Stimulated activated CD4-positive, alpha-beta T cell treated with anti-CD3 and anti-CD28 coated beads, Interleukin-4, amount 100 ng/mL, for 4 hours (primary cell): ENCODE measurements around the gene ZBTB17.

ENCODE experiments used
- DNase-seq, 2 experiments: peaks; one replicate each; pipeline ENCODE4 v3.0.0-alpha.2; 2020

Gene ZBTB17

DNA sequence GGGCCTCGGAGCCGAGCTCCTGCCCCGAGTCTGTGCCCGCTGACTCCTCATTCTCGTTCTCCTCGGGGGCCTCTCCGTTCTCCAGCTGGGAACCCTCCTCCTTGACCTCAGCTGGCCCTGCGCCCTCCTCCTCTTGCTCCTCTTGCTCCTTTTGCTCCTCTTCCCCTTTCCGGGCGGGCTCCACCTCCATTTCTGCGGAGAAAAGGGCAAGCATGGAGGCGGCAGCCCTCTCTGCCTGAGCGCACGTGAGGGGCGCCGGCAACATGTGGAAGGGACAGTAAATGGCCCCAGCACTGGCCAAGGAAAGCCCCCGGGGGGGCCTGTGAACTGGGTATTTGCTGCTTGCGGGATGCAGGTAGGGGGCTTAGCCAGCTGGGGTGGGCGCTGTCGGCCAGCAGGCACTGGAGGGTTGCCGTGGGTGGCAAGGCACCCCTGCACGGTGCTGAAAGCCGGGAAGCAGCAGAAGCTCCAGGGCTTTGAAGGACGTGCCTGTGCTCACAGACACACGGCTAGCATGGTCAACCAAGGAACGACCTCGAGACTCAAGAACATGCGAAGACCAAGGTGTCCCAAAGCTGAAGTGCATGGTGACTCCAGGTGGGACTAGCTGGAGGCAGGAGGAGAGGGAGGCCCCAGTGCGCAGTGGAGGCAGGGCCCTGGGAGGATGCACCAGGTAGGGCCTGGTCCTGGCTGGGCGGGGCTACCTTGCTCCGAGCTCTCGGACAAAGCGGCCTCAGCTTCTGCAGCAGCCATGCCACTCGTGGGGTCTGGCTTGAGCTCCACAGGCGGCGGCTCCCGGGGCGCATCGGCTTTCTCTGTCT lies 30.7 kb downstream of the ZBTB17 start:
- DNase-seq: no peak

DNA sequence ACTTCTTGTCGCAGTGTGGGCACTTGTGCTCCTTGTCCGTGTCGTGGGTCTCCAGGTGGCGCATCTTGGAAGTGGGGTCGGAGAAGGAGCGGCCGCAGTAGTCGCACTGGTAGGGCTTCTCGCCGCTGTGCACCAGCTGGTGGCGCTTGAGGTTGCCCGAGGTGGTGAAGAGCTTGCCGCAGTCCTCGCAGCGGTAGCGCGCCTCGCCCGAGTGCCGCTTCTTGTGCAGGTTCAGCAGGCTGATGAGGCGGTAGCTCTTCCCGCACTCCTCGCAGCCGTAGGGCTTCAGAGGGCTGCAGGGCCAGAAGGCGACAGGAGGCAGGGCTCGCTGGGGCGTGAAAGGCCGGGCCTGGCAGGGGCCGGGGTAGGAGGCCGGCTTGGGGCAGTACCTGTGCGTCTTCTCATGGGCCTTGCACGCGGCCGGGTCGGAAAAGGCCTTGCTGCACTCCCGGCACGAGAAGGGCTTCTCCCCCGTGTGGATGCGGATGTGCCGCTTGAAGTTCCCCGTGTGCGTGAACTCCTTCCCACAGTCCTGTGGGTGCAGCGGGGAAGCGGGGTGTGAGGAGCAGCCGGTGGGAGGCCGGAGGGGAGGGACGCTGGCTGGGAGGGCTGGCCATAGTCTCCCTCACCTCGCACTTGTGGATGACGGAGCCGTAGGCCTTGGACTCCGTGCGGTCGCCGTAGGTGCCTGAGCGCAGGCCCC lies 31.4 kb downstream of the ZBTB17 start:
- no peak for DNase-seq

DNA sequence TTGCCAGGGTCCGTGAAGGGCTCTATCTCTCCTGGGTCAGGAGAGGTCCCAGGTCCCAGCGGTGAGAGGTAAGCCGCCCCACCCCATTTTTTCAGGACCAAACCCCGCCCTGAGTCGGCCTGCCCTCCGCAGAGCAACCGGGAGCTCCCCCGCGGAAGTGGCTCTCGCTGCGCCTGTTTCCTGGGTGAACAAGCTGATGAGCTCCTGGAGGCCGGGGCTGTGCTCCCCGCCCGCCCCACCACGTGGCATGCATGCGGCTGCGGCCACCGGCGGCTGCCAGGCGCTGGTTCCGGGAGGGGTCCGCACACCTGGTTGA lies 32.0 kb downstream of the ZBTB17 start:
- no peak for DNase-seq

DNA sequence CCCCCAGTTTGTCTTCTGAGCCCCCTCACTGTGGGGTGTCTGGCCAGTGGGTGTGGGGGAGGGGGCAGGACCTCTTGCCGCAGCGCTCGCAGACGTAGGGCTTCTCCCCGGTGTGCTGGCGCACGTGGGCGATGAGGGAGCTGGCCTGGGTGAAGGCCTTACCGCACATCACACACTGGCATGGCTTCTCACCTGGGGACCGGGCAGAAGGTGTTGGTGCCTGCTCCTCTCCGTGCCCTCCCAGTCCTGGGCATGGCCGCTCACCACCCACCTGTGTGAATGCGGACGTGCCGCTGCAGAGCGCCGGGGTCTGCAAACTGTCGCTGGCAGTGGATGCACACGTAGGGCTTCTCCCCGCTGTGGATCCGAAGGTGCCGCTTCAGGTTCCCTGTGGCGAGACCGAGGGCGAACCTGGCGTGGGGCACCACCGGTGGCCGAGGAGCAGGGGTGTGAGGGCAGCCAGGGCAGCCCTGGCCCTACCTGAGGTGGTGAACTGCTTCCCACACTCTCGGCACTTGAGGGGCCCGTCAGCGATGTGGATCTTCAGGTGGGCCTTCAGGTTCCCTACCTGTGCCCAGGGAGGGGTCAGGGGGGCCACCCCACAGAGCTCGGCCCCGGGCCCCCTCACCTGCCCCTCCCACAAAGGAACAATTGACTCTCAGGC lies 32.4 kb downstream of the ZBTB17 start:
- DNase-seq: no peak

DNA sequence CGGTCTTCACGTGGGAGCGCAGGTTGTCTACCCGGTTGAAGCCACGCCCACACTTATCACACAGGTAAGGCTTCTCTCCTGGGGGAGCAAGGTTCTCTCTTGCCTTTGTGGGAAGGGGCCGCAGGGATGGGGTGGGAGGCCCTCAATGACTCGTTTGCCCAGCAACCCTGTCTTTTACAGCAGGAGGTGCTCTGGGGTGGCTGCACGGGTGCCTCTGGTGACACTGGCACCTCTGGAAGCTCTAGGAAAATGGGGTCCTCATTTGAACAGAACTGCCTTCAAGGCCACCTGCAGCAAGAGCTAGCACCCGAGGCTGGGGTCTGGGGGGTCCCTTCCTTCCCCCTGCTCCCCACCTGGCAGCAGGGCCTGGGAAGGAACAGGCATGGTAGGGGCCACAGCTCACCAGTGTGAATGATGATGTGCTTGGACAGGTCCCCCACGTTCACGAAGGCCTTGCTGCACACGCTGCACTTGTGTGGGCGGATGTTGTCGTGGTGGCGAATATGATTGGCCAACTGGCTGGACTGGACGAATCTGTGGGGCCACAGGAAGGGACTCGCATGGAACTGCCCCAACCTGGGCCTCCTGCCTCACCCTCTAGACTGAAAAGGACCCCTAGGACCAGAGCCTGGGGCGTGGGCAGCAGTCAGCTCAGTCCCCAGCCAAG lies 33.1 kb downstream of the ZBTB17 start:
- no peak for DNase-seq

DNA sequence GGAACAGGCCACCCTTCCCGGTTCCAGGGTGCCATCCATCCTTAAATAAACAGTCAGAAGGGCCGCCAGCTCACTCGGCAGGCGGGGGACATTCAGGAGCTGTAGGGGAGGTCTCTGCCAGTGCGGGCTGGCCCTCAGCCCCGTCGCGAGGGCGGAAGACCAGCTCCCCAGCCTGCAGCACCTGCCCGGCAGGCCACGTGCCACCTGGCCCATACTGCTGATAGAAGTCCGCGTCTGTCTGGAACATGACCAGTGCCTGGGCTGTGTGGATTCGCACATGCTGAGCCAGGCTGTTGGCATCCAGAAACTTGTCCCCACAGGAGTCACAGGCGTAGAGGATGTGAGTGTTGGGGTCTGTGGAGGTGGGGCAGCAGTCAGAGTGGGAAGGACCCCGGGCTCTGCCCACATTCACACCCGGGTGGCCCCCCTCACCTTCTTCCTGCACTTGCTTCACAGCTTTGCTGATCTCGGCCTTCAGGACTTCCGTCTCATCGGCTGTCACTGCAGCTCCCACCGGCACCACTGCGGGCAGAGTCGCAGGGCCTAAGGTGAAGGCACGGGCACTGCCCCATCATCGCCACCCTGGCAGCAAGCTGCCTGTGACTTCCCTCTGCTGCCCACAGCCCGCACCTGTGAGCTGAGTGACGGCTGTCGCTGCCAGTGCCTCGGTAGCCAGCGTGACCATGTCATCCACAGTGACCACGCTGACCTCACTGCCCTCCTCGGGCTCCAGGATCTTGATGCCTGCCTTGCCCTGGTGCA lies 33.8 kb downstream of the ZBTB17 start:
- no peak for DNase-seq

DNA sequence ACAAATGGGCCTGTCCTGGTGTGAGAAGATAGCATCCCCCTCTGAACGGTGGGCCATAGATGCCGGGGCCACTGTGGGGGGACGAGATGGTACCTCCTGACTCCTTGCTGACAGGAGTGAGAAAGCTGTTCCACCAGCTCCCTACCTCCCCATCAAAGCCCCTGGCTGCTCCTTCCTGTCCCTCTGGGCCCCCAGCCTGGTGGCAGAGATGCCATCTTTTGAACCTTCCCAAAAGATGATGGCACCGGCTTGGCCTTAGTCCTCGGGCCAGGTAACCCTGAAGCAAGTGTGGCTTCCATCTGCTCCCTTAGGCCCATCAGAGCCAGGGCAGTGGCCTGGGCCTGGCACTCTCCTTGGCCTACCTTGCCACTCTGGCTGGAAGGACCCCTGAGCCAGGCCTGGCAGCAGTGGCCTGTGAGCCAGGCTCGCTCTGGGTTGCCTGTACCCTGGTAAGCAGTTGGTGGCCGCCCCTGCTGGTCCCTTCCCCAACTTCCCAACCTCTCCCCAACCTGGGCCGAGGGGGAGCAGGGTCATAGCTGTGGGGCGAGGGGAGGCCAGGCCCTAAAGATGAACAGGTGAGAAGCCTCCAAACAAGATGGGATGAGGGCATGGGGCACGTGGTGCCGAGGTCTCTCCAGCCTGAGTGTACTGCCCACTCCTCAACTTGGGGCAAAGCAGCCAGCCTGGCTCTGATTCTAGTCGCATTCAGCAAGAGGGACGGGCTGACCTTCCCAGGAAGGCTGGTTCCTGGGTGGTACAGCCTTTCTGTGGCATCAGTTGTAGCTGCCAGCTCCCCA lies 34.7 kb downstream of the ZBTB17 start:
- no peak for DNase-seq

DNA sequence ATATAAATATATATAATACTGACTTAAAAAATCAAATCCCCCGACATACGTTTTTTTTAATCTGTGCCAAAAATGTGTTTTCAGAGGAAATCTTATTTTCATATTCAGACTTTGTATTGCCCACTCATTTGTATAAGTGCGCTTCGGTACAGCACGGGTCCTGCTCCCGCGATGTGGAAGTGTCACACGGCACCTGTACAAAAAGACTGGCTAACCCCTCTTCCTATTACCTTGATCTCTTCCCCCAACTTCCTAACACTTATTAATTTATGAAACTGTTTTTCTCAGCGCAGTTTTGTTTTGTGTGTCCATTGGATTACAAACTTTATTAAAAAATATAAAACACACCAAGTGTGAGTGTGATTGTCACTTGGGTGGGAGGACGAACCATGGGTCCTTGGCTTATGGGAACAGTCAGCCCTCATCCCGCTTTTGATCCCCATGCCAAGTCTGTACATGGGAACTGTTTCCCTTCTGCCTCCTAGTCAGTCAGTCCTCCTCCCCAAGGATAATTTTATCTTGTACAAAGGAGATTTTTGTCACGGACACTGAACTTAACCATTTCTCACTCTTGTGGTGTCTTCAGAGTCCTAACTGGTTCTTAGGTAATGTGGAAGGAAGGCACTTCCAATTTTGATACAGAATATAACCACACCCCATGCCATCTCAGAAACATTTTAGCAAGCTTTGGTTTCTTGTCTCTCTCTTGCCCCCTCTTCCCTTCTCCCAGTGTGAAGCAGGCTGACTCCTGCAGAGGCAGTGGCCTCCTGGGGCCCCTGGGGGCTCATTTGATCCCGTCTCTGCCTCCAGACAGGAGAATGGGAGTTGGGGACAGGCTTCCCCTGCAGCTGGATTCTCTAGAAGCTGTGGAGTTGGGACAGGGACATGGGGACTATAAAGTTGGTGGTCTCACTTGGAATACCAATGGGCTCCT lies 35.5 kb downstream of the ZBTB17 start:
- no peak for DNase-seq

DNA sequence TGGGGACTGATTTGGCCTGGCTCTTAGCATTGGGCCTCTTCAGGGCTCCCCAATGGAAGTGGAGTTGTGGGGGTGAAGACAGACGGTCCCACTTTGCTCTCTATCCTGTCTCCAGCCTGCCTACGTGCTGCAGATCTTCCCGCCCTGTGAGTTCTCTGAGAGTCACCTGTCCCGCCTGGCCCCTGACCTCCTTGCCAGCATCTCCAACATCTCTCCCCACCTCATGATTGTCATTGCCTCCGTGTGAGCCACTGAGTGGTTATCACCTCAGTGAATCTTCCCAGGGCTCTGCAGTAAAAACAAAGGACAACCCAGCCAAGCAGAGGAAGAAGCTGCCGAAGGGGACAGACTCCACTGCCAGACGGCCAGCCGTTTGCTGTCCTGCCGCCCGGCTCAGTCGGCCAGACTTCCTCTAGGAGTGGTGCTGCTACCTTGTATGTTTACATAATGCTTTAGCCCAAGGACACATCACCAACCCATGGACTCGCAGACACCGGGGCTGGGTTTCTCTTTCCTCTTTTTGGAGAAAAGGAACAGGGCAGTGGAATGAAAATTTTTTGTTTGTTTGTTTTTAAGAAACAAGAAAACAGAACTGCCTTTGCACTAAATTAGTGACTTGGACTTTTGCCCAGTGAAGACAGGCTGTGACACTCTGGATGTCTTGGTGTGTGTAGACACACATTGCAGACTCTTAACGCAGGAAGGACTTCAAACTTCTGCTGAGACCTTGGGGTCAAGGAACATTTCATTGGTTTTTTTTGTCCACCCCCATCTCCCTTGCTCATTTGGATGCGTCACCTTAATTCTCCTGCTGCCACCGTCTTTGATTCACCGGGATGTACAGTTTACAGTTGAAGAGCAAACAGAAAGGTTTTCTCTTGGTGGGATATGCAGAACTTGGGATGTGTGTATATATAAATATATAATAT lies 36.5 kb downstream of the ZBTB17 start:
- no peak for DNase-seq

DNA sequence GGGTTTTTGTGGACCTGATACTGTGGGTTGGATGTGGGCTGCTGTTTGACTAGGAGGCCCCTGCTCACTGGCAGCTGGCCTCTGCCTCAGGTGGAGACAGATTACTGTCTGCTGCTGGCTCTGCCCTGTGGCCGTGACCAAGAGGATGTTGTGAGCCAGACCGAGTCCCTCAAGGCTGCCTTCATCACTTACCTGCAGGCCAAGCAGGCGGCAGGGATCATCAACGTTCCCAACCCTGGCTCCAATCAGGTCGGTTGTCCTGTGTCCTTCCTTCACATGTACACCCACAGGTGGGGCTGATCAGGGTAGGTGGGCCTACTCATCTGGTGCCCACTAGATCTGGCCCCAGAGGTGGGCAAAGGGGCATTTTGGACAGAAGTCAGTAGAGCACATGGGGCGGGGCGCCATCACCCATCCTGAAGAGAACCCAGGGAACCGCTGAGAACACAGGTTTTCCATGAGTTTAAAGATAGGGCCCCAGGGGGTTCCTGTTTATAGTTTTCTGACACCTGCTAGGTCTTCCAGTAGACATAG lies 37.2 kb downstream of the ZBTB17 start:
- no peak for DNase-seq

DNA sequence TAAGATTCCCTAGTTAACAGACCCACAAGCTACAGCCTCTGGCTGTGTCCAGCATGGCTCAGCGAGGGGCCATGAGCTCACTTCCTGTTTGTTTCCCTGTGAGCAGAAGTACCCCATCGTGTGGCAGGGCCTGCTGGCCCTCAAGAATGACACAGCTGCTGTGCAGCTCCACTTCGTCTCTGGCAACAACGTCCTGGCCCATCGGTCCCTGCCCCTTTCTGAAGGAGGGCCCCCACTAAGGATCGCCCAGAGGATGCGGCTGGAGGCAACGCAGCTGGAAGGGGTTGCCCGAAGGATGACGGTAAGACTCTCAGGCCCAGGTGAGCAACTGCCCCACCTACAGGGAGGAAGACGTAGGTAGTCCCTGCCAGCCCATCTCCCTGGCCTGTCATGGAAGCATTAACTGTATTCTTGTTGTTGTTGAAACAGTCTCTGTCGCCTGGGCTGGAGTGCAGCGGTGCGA lies 38.2 kb downstream of the ZBTB17 start:
- DNase-seq: no peak

DNA sequence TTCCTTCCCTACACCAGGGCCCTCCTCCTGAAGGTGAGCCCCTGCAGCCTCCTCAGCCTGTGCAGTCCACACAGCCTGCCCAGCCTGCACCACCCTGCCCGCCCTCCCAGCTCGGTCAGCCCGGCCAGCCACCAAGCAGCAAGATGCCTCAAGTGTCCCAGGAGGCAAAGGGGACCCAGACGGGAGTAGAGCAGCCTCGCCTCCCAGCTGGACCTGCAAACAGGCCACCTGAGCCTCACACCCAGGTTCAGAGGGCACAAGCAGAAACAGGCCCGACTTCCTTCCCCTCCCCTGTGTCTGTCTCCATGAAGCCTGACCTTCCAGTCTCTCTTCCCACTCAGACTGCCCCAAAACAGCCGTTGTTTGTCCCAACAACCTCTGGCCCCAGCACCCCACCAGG lies 38.8 kb downstream of the ZBTB17 start:
- no peak for DNase-seq

DNA sequence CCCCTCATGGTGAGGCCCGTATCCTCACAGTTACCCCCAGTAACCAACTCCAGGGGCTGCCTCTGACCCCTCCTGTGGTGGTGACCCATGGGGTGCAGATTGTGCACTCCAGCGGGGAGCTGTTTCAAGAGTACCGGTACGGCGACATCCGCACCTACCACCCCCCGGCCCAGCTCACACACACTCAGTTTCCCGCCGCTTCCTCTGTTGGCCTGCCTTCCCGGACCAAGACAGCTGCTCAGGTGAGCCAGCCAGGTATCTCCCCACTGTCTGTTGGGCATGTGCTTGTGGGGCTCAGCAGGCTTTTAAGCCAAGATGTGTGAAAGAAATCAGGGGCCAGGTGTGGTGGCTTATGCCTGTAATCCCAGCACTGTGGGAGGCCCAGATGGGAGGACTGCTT lies 39.9 kb downstream of the ZBTB17 start:
- DNase-seq: no peak

DNA sequence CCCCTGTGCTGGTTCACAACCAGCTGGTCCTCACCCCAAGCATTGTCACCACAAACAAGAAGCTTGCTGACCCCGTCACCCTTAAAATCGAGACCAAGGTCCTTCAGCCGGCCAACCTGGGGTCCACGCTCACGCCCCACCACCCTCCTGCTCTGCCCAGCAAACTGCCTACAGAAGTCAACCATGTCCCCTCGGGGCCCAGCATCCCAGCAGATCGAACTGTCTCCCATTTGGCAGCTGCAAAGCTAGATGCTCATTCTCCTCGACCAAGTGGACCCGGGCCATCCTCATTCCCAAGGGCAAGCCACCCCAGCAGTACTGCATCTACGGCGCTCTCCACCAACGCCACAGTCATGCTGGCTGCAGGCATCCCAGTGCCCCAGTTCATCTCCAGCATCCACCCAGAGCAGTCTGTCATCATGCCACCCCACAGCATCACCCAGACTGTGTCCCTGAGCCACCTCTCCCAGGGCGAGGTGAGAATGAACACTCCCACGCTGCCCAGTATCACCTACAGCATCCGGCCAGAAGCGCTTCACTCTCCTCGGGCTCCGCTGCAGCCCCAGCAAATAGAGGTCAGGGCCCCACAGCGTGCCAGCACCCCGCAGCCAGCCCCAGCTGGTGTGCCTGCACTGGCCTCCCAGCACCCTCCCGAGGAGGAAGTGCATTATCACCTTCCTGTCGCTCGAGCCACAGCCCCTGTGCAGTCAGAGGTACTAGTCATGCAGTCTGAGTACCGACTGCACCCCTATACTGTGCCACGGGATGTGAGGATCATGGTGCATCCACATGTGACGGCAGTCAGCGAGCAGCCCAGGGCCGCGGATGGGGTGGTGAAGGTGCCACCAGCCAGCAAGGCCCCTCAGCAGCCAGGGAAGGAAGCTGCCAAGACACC lies 40.6 kb downstream of the ZBTB17 start:
- DNase-seq: no peak

DNA sequence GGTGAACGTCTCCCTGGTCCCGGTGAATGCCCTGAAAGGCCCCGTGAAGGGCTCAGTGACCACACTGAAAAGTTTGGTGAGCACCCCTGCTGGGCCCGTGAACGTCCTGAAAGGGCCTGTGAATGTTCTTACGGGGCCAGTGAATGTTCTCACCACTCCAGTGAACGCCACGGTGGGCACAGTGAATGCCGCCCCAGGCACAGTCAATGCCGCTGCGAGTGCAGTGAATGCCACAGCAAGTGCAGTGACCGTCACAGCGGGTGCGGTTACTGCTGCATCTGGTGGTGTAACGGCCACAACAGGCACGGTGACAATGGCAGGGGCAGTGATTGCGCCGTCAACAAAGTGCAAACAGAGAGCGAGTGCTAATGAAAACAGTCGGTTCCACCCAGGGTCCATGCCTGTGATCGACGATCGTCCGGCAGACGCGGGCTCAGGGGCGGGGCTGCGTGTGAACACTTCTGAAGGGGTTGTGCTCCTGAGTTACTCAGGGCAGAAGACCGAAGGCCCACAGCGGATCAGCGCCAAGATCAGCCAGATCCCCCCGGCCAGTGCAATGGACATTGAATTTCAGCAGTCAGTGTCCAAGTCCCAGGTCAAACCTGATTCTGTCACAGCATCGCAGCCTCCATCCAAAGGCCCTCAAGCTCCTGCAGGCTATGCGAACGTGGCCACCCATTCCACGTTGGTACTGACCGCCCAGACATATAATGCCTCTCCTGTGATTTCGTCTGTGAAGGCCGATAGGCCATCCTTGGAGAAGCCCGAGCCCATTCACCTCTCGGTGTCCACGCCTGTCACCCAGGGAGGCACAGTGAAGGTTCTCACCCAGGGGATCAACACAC lies 41.5 kb downstream of the ZBTB17 start:
- no peak for DNase-seq

DNA sequence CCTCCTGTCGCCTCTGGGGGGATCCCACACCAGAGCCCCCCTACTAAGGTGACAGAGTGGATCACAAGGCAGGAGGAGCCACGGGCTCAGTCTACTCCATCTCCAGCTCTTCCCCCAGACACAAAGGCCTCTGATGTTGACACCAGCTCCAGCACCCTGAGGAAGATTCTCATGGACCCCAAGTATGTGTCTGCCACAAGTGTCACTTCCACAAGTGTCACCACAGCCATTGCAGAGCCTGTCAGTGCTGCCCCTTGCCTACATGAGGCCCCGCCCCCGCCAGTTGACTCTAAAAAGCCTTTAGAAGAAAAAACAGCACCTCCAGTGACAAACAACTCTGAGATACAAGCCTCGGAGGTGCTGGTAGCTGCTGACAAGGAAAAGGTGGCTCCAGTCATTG lies 42.2 kb downstream of the ZBTB17 start:
- DNase-seq: no peak

DNA sequence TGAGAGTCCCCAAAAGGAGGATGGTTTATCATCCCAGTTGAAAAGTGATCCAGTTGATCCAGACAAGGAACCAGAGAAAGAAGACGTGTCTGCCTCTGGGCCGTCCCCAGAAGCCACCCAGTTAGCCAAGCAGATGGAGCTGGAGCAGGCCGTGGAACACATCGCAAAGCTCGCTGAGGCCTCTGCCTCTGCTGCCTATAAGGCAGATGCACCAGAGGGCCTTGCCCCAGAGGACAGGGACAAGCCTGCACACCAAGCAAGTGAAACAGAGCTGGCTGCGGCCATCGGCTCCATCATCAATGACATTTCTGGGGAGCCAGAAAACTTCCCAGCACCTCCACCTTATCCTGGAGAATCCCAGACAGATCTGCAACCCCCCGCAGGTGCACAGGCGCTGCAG lies 43.3 kb downstream of the ZBTB17 start:
- DNase-seq: no peak
